HG03097 (cell line): Measurements from ENCODE around the gene PIK3AP1.

Experiments used
- ATAC-seq: cut with Tn5 transposase; IDR thresholded peaks from one replicate; pipeline ENCODE4 v1.9.1; 2021; ENCODE audit not compliant: unreplicated experiment, low FRiP score

The PIK3AP1 gene

DNA sequence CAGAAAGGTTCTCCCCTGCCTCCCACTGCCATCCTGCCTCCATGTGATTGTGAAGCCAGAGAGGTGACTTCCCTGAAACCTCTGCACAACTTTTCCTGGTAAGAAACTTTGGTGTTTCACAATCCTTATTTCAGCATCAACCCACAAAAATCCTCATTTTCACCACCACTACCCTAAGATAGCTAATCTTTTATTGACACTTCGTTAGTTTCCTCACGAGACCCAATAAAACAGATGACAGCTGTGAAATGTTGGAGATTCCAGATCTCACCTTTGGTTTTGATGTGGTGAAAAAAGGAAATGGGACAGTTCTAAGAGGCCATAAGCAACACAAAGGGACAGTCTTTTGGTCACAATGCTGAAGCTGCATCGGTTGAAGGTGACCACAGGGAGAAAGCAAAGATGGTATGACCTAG lies 73.6 kb downstream of the PIK3AP1 start:
- ATAC-seq: no peak

GRCh38 chr10:96646301-96646700 lies 74.0 kb downstream of the PIK3AP1 start:
- no peak for ATAC-seq

- ATAC-seq: no peak
These were observed 75.1 kb downstream of the PIK3AP1 start for GRCh38 chr10:96645191-96645721.

- ATAC-seq: no peak
These were observed 76.4 kb downstream of the PIK3AP1 start for GRCh38 chr10:96643920-96644319.

GRCh38 chr10:96642973-96643372 lies 77.3 kb downstream of the PIK3AP1 start:
- no peak for ATAC-seq

DNA sequence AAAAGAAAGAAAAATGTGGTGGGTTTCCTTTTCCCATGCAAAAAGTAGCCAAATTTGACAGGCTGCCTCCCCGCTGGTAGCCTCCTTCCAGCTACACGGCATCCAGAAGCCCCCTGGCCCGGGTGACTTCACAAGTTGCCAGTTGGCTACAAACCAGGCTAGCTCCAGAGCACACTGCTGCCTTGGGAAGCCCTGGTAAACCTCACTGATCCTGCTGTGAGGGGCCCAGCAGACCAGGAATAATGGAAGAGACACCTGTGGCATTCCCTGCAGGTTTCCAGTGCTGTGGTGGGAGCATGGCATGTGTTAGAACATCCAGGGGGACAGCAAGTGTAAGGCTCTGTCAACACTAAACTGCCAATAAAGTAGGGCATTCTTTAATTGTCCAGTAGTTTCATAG lies 77.8 kb downstream of the PIK3AP1 start:
- ATAC-seq: no peak

DNA sequence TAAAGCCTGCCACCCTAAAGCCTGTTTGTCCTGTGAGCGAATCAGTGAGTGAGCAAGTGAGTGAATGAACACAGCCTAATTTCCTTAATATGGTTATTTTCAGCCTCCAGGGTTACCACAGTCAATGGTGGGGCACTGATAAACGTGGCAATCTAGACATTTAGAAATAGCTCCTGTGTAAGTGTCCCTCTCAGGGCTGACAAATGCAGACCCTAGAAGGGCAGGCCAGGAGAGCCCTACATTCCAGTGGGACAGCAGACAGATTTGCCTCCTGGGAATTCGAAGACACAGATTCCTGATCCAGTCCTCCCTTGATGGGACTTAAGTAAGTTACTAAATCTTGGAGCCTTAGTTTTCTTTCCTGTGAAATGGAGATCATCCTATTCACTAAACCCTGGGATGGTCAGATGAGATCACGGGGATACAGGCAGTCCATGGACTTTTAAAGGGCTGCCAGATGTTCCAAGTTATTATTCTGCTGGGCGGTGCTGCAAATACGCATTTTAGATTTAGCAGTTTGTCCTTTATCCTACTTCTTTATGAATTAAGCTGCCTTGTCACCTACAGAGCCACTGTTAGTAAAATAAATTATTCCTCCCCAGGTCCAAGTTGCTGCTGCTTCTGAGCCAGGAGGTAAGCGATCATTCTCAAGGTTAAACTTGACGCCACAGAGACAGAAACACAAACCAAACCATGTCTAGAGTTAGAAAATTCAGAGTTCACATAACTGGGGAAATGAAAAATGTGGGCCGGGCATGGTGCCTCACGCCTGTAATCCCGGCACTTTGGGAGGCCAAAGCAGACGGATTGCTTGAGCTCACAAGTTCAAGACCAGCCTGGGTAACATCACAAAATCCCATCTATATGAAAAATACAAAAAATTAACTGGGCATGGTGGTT lies 78.7 kb downstream of the PIK3AP1 start:
- ATAC-seq: no peak

DNA sequence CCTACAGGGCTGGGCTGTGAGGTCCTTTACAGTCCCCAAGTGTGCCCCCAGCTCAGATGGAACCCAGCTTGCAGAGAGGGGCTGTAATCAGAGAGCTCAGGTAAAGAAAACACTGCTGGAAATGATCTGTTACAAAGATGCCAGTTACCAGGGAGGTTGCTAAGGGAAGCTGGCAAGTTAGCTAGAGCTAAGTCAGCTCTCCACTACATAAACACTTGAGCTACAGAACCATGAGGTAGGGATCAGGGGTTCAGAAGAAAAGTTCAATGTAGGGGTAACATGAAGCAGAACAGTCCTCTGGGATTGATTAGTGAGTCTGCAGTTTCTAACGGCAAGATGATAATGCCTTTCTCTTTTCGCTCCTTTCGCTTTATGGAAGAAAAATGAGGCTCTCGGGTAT lies 80.4 kb downstream of the PIK3AP1 start:
- no peak for ATAC-seq

GRCh38 chr10:96638696-96639095 lies 81.6 kb downstream of the PIK3AP1 start:
- ATAC-seq: no peak

DNA sequence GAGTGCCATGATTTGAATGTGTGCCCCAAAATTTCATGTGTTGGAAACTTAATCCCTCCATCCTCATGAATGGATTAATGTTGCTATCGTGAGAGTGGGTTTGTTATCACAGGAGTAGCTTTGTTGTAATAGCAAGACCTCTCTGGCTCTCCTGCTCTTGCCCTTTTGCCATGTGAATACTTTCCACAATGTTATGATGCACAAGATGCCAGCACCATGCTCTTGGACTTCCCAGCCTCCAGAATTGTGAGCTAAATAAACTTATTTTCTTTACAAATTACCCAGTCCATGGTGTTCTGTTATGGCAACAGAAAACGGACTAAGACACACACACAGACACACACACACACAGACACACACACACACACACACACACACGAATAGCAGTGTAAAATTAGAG lies 82.2 kb downstream of the PIK3AP1 start:
- no peak for ATAC-seq

DNA sequence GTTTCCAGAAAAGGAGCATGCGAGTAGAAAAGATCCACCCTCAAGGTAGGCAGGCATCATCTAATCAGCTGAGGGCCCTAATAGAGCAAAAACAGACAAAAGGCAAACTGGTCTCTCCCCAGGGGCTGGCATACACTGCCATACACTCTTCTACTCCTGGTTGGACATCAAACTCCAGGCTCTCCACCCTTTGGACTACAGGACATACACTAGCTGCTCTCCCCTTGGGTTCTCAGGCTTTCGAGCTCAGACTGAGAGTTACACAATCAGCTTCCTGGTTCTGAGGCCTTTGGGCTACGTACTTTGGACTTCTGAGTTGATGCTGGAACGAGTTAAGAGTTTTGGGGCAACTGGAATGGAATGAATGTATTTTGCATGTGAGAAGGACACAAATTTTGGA lies 82.6 kb downstream of the PIK3AP1 start:
- no peak for ATAC-seq

GRCh38 chr10:96636551-96636950 lies 83.8 kb downstream of the PIK3AP1 start:
- no peak for ATAC-seq

DNA sequence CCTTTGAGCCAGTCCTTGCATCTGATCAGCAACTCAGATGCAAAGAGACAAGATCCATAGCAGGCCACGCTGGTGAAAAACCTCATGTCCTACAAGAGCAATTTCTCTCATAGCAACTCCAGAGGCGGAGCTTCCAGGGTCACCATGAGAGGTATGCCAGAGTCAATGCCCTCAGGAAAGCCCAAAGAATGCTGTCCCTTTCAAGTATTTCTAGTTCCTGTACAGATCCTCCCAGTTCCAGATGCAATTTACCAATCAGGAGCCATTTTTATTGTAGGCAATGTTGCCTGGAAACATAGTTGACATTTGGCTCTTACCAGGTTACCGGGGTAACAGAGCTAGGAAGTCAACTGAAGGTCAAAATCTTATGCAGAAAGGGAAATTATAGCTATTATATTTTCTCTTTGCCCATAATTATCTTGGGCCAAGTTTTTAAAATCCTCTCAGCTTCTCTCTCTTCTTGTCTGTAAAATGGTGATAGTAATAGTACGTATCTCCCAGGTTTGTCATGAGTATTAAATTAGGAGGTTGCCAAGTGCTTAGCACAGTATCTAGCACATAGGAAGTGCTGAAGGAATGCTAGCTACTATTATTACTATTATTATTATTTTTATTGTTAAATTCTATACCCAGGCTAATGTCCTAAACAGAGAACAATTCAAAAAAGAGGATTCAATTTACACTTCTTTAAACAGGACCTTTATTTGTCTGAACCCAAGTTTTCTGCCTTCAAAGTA lies 87.2 kb downstream of the PIK3AP1 start:
- no peak for ATAC-seq

DNA sequence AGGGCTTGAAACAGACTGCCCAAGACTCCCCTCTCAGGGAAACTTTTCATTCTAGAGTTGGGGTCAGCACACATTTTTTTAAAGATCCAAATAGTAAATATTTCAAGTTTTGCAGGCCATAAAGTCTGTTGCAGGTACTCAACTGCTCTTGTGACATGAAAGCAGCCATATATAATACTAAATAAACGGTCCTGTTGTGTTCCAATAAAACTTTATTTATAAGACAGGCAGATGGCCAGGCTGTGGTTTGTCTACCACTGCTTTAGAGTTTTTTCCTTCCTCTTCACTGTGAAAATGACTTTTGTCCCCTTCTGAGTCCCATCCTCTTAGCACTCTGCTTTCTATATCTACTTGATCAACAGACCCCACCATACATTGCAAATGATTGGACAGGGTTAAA lies 93.0 kb downstream of the PIK3AP1 start:
- ATAC-seq: no peak

DNA sequence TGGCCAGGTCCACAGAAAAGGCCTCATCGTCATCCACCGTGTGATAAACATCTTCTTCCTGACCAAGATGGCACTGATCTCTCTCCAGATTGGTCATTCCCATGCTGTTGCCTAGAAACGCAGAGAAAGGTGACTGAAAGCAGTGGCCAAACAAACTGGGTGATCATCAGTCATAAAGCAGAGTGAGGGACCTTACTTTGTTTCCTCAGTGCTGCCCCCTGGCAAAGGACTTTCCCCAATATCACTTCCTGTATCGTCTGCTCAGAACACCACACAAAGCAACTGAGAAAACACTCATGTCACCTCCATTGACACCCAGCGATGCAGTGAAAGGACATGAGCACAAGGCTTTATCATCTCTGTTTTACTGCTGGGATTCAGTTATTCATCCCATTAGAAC lies 93.5 kb downstream of the PIK3AP1 start:
- ATAC-seq: no peak

GRCh38 chr10:96625173-96625572 lies 95.1 kb downstream of the PIK3AP1 start:
- ATAC-seq: no peak

GRCh38 chr10:96622013-96622787 lies 98.1 kb downstream of the PIK3AP1 start:
- ATAC-seq: no peak

DNA sequence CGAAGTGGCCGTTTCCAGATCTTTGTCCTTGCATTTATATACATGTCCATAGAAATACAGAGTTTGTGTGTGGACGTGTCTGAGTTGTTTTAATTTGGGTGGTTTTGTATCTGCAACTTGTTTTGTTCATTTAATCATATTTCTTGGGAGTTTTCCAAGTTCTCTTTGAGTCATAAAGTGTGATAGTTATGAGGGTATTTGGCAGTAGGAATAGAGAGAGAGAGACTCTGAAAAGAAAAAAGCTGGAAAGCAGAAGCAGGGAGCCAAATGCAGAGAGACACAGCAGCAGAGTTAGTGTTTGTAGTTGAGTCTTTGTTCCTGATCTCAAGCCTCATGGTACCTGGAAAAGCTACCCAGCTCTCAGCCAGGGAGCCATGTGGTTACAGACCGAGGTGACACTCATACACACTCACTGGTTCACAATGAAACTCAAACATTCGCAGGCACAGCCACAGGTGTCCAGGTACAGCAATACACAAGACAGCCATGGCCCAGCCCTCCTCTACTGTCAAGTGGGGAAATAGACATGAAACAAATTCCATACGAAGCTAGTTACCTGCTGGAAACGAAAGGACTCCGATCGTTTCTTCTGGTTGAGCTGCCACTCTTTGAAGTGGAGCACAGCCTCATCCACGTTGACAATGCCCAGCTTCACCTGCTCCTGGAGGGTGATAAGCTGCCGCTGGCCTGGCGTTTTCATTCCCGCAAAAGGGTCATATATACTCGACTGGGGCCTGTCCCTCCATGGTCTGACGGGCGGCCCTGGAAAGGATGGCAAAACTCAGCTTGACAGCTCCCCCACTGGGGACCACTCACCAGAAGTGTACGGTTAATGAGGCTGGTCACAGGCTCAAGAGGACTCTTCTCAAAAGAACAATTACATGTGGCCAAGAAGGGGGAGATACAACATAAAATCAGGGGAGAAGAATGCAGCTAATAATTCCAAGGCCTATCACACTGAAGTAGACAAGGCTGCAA lies 100.2 kb downstream of the PIK3AP1 start:
- ATAC-seq: no peak

DNA sequence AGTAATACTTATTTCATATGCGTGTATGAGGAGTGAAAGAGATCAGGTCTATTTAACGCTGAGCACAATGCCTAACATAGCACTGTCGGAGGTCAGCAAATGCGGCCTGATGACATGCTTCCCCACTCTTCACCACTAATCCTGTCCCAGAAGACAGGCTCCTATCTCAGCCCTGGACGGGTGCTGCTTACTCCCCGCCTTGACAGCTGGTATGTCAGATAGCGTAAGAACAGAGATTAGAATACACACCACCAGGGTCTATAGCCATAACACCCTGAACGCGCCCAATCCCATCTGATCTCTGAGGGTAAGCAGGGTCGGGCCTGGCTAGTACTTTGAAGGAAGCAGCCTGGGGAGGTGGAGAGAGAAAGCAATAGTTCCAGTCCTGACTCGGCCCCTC lies 101.2 kb downstream of the PIK3AP1 start:
- no peak for ATAC-seq

DNA sequence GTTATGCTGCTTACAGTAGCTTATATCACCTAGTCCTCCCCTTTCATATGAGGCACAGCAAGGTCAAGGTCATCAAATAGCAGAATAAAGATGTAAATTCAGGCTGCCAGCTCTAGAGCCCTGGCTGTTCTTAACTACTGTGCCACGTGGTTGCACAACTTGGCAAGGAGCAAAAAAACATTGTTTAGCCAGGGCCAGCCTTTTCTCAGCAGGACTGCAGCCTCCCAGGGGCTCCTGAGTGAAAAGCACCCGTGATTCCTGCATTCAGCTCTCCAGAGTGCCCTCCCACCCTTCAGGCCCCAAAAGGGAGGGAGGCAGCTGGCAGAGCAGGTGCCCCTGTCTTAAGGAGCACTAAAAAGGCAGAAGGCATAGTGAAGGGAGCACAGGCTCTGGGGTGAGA lies 101.7 kb downstream of the PIK3AP1 start:
- no peak for ATAC-seq
